Measurements from ENCODE around the gene PEX14.
A peak's percentile ranks its signal among the peaks of the same experiment; 100 is the strongest.

Gene PEX14

GRCh38 chr1:10670190-10670589 lies 195.4 kb downstream of the PEX14 start:
- Histone ChIP-seq H3K4me1 (ENCODE audit: control insufficient read depth in 2 of 2, insufficient read depth in 2 of 2, low read length in 2 of 2) (peaks cover 16 to 30% of the 10 kb centered on the region in 2 donors), H3K4me3 (ENCODE audit: low read length in 2 of 2) (no peak overlapping the region), H3K9ac (ENCODE audit: low read depth in 1 of 2, low read length in 2 of 2) (no peak overlapping the region), H3K27me3 (ENCODE audit: control insufficient read depth in 2 of 2, insufficient read depth in 2 of 2, low read length in 2 of 2) (no peaks in the 10 kb centered on the region), H3K9me3 (ENCODE audit: control insufficient read depth in 2 of 2, low read length in 2 of 2) (no peaks in the 10 kb centered on the region), H3K36me3 (ENCODE audit: control insufficient read depth in 2 of 2, insufficient read depth in 2 of 2, low read length in 2 of 2) (peaks cover 0 to 2% of the 10 kb centered on the region in 2 donors), H3K27ac (ENCODE audit: low read depth in 2 of 2, low read length in 2 of 2) (no peak overlapping the region)

DNA sequence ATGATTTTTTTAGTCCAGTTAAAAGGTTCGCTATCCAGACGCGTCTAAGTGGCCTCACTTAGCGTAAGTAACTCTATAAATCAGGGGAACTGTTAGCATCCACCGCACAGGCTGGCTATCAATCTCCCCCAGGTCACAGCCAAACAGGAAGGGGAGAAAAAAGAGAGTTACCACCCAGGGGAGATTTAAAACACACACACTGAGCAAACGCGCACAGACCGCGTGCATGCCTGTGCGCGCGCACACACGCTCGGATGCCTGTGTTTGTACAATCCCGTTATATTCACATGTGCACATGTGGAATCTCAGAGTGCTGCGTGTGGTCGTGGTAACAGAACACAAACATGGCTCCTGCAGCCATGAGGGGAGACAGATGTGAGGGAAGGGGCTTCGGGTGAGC lies 196.3 kb downstream of the PEX14 start:
- Histone ChIP-seq H3K4me3 (ENCODE audit: low read length in 2 of 2) (no peak overlapping the region), H3K36me3 (ENCODE audit: control insufficient read depth in 2 of 2, insufficient read depth in 2 of 2, low read length in 2 of 2) (no peaks in the 10 kb centered on the region), H3K9ac (ENCODE audit: low read depth in 1 of 2, low read length in 2 of 2) (no peak overlapping the region), H3K4me1 (ENCODE audit: control insufficient read depth in 2 of 2, insufficient read depth in 2 of 2, low read length in 2 of 2) (peaks cover 25 to 39% of the 10 kb centered on the region in 2 donors), H3K27ac (ENCODE audit: low read depth in 2 of 2, low read length in 2 of 2) (no peak overlapping the region), H3K9me3 (ENCODE audit: control insufficient read depth in 2 of 2, low read length in 2 of 2) (no peaks in the 10 kb centered on the region), H3K27me3 (ENCODE audit: control insufficient read depth in 2 of 2, insufficient read depth in 2 of 2, low read length in 2 of 2) (no peaks in the 10 kb centered on the region)

DNA sequence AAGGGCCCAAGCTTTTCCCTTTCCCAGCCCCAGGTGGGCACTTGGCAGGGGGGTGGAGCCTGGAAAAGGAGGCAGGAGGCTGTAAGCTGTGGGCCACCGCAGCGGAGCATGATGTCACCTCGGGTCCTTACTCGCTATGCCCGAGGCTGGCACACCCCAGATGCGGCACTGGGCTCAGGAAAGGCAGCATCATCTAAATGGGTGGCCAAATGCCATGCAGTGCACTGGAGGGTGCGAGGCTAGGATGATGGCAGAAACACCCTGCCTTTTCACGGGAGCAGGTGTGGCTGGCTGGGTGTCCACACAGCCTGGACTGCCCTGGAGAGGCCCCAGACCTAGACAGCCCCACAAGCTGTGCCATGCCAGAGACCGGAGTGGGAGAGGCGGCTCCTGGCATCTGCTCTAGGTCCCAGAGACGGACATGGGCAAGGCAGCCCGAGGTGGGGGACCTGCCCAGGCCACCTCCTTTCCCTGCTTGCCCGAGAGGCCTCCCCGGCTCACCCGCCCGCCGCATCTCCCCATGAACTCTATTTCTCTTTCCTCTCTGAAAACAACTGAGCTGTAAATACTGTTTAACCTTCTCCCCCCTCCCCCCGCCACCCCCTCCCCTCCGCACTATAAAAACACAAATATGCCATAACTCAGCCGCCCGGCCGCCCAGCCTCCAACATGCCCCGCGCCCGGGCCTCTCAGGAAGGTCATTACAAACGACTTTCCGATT lies 197.0 kb downstream of the PEX14 start:
- H3K4me1 ChIP-seq (ENCODE audit: control insufficient read depth in 2 of 2, insufficient read depth in 2 of 2, low read length in 2 of 2) = peaks cover 29 to 45% of the 10 kb centered on the region in 2 donors
- H3K27ac ChIP-seq (ENCODE audit: low read depth in 2 of 2, low read length in 2 of 2) = peak overlapping the region in 1 of 2 donors; percentile 3
- H3K9me3 ChIP-seq (ENCODE audit: control insufficient read depth in 2 of 2, low read length in 2 of 2) = no peaks in the 10 kb centered on the region
- H3K36me3 ChIP-seq (ENCODE audit: control insufficient read depth in 2 of 2, insufficient read depth in 2 of 2, low read length in 2 of 2) = no peaks in the 10 kb centered on the region
- H3K4me3 ChIP-seq (ENCODE audit: low read length in 2 of 2) = no peak overlapping the region
- H3K9ac ChIP-seq (ENCODE audit: low read depth in 1 of 2, low read length in 2 of 2) = peak overlapping the region in 1 of 2 donors; percentile 5
- H3K27me3 ChIP-seq (ENCODE audit: control insufficient read depth in 2 of 2, insufficient read depth in 2 of 2, low read length in 2 of 2) = no peaks in the 10 kb centered on the region

DNA sequence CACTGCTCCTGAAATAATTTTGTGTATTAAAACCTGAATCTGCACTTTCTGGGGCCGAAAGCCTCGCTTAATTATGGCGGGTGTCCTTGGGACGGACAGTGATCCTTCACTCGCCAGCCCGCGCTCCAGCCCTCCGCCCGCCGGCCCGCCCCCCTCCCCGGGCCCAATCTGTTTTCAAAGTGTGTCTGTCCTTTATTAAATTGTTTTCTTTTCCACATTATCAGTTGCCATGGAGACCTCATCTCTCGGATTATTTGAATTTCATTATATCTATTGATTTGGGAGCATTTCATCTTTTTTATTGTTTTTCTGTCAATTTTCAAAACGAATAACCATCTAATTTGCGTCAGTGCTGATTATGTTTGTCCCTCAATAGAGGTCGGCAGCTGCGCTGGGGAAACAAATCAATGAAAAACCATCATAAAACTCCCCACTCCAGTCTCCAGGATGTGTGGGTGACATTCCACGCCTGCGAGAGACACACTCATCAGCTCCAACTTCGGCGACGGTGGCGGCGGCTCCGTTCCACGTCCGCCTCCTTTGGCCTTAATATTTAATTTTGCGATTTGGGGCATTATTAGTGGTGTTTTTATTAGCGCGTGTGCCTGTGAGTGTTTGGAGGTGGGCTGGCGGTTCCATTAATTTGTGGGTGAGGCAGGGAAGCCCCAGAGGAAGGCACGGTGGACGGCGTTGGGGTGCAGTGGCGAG lies 197.7 kb downstream of the PEX14 start:
- Histone ChIP-seq H3K36me3 (ENCODE audit: control insufficient read depth in 2 of 2, insufficient read depth in 2 of 2, low read length in 2 of 2) (no peaks in the 10 kb centered on the region), H3K27ac (ENCODE audit: low read depth in 2 of 2, low read length in 2 of 2) (no peak overlapping the region), H3K9me3 (ENCODE audit: control insufficient read depth in 2 of 2, low read length in 2 of 2) (no peaks in the 10 kb centered on the region), H3K9ac (ENCODE audit: low read depth in 1 of 2, low read length in 2 of 2) (no peak overlapping the region), H3K4me3 (ENCODE audit: low read length in 2 of 2) (no peak overlapping the region), H3K27me3 (ENCODE audit: control insufficient read depth in 2 of 2, insufficient read depth in 2 of 2, low read length in 2 of 2) (no peaks in the 10 kb centered on the region), H3K4me1 (ENCODE audit: control insufficient read depth in 2 of 2, insufficient read depth in 2 of 2, low read length in 2 of 2) (peaks cover 36 to 52% of the 10 kb centered on the region in 2 donors)

DNA sequence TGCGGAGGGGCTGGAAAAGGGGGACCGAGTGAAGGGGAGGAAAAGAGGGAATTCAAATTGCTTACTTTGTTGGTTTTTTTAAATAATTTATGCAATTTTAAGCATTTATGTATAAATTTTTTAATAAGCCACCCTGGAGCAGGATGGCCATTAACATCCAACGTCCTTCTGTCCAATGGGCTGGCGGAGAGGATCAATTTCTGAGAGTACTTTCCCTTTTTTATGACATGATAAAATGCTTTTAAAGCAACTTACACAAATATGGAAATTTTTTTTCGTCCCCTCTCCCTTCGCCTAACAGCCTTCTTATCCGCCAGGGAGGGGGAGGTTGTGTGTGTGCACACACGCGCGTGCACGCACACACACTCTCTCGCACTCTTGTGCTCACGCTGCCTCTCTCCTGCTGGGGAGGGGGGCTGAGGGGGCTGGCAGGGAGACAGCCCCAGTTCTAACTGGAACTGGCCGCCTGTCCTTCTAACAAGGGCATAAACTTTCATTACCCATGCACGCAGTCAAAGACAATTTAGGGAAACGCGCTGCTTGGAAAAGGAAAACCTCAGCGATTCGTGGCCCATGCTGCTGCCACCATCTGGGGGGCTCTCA lies 198.5 kb downstream of the PEX14 start:
- no peaks in the 10 kb centered on the region for H3K9me3 ChIP-seq (ENCODE audit: control insufficient read depth in 2 of 2, low read length in 2 of 2)
- H3K9ac ChIP-seq (ENCODE audit: low read depth in 1 of 2, low read length in 2 of 2) = no peak overlapping the region
- H3K4me1 ChIP-seq (ENCODE audit: control insufficient read depth in 2 of 2, insufficient read depth in 2 of 2, low read length in 2 of 2) = peaks cover 41 to 59% of the 10 kb centered on the region in 2 donors
- H3K27me3 ChIP-seq (ENCODE audit: control insufficient read depth in 2 of 2, insufficient read depth in 2 of 2, low read length in 2 of 2) = no peaks in the 10 kb centered on the region
- no peak overlapping the region for H3K4me3 ChIP-seq (ENCODE audit: low read length in 2 of 2)
- no peak overlapping the region for H3K27ac ChIP-seq (ENCODE audit: low read depth in 2 of 2, low read length in 2 of 2)
- H3K36me3 ChIP-seq (ENCODE audit: control insufficient read depth in 2 of 2, insufficient read depth in 2 of 2, low read length in 2 of 2) = no peaks in the 10 kb centered on the region

DNA sequence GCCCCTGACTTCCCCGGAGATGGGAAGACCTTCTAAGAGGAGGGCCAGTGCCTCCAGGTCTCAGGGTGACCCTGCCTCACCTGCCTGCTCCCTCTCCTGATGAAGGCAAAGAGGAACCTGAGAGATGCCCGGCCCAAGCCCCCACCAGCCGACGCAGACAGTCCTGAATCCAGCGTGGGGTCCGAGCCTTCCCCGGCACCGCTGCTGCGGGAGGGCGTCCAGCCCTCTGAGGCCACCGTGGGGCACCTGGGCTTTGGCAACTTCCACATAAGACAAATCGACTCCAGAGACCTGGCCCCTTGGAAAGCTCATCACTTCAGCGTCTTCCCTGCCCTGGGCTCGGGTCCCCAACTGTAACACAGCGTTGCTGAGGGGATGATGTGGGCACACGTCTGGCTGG lies 199.5 kb downstream of the PEX14 start:
- Histone ChIP-seq H3K4me1 (ENCODE audit: control insufficient read depth in 2 of 2, insufficient read depth in 2 of 2, low read length in 2 of 2) (peaks cover 41 to 58% of the 10 kb centered on the region in 2 donors), H3K27me3 (ENCODE audit: control insufficient read depth in 2 of 2, insufficient read depth in 2 of 2, low read length in 2 of 2) (no peaks in the 10 kb centered on the region), H3K9me3 (ENCODE audit: control insufficient read depth in 2 of 2, low read length in 2 of 2) (no peaks in the 10 kb centered on the region), H3K9ac (ENCODE audit: low read depth in 1 of 2, low read length in 2 of 2) (no peak overlapping the region), H3K36me3 (ENCODE audit: control insufficient read depth in 2 of 2, insufficient read depth in 2 of 2, low read length in 2 of 2) (no peaks in the 10 kb centered on the region), H3K4me3 (ENCODE audit: low read length in 2 of 2) (no peak overlapping the region), H3K27ac (ENCODE audit: low read depth in 2 of 2, low read length in 2 of 2) (peak overlapping the region in 1 of 2 donors; percentile 80)

DNA sequence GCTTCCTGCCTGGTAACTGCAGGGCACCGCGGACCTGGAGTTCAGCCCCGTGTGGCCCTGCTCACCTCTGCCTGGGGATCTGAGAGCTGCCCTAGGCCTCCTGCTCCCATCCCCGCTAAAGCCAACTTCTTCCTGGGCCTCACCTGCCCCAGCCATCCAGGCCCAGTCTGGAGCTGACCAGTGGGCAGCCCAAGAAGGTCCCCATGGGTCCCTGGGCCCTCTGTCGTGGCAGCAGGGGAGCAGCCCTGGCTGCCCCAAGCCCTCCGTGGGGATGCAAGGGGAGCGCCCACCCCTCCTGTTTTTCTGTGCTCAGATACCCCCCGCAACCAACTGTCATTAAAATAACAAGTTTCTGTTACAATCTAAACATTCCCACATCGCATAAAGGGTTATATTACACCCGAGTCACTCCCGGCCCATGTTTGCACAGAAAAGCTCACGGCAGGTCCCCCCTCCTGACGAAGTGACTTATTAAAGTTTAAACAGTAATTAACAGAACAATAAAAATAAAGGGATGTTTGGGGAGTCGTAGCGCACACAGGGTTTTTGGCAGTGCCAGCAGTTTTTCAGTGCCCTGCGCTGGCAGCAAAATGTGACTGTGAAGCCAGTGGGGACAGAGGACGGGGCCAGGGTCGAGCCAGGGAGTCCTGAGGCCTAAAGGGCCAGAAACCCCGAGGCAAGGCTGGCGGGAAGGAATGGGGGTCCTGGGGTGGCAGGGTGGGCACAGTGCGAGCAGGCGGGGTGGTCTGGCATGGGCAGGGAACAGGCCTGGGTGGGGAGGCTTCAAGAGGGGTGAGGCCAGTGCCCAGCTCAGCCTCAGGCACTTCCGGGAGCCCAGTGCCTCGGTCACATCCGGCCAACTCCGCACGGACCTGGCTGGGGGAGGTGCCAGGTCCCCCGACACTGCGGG lies 200.2 kb downstream of the PEX14 start:
- Histone ChIP-seq H3K4me1 (ENCODE audit: control insufficient read depth in 2 of 2, insufficient read depth in 2 of 2, low read length in 2 of 2) (peaks cover 47 to 64% of the 10 kb centered on the region in 2 donors), H3K4me3 (ENCODE audit: low read length in 2 of 2) (peak overlapping the region; percentile 16 to 31), H3K9me3 (ENCODE audit: control insufficient read depth in 2 of 2, low read length in 2 of 2) (no peaks in the 10 kb centered on the region), H3K9ac (ENCODE audit: low read depth in 1 of 2, low read length in 2 of 2) (peak overlapping the region; percentile 41 to 70), H3K36me3 (ENCODE audit: control insufficient read depth in 2 of 2, insufficient read depth in 2 of 2, low read length in 2 of 2) (no peaks in the 10 kb centered on the region), H3K27ac (ENCODE audit: low read depth in 2 of 2, low read length in 2 of 2) (peak overlapping the region; percentile 80 to 89), H3K27me3 (ENCODE audit: control insufficient read depth in 2 of 2, insufficient read depth in 2 of 2, low read length in 2 of 2) (no peaks in the 10 kb centered on the region)

- Histone ChIP-seq H3K4me1 (ENCODE audit: control insufficient read depth in 2 of 2, insufficient read depth in 2 of 2, low read length in 2 of 2) (peaks cover 52 to 68% of the 10 kb centered on the region in 2 donors), H3K9me3 (ENCODE audit: control insufficient read depth in 2 of 2, low read length in 2 of 2) (no peaks in the 10 kb centered on the region), H3K36me3 (ENCODE audit: control insufficient read depth in 2 of 2, insufficient read depth in 2 of 2, low read length in 2 of 2) (no peaks in the 10 kb centered on the region), H3K27me3 (ENCODE audit: control insufficient read depth in 2 of 2, insufficient read depth in 2 of 2, low read length in 2 of 2) (no peaks in the 10 kb centered on the region), H3K9ac (ENCODE audit: low read depth in 1 of 2, low read length in 2 of 2) (peak overlapping the region in 1 of 2 donors; percentile 70), H3K4me3 (ENCODE audit: low read length in 2 of 2) (peak overlapping the region in 1 of 2 donors; percentile 16), H3K27ac (ENCODE audit: low read depth in 2 of 2, low read length in 2 of 2) (peak overlapping the region; percentile 80 to 89)
Observed at GRCh38 chr1:10675813-10676212, 201.1 kb downstream of the PEX14 start.

DNA sequence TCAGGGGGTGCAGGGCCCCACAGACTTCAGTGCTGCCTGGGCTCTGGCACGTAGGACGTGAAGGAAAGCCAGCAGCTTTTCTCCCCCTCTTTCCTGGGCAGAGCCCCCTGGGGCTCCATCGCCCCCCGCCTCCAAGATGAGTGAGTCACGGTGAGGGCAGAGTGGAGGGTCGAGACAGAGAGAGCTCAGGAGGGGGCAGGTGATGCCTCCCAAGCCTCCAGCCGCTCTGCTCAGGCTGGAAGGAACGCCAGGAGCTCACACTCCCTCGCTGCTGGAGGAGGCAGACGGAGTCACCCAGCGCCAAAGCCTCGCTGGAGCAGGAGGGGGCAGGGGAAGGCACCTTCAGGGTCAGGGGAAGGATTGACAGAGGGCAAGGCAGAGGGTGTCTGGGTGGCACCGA lies 202.2 kb downstream of the PEX14 start:
- no peaks in the 10 kb centered on the region for H3K27me3 ChIP-seq (ENCODE audit: control insufficient read depth in 2 of 2, insufficient read depth in 2 of 2, low read length in 2 of 2)
- H3K9me3 ChIP-seq (ENCODE audit: control insufficient read depth in 2 of 2, low read length in 2 of 2) = no peaks in the 10 kb centered on the region
- peak overlapping the region in 1 of 2 donors; percentile 46 for H3K9ac ChIP-seq (ENCODE audit: low read depth in 1 of 2, low read length in 2 of 2)
- H3K27ac ChIP-seq (ENCODE audit: low read depth in 2 of 2, low read length in 2 of 2) = peak overlapping the region; percentile 73 to 77
- peaks cover 49 to 76% of the 10 kb centered on the region in 2 donors for H3K4me1 ChIP-seq (ENCODE audit: control insufficient read depth in 2 of 2, insufficient read depth in 2 of 2, low read length in 2 of 2)
- H3K4me3 ChIP-seq (ENCODE audit: low read length in 2 of 2) = peak overlapping the region in 1 of 2 donors; percentile 14
- H3K36me3 ChIP-seq (ENCODE audit: control insufficient read depth in 2 of 2, insufficient read depth in 2 of 2, low read length in 2 of 2) = no peaks in the 10 kb centered on the region
